C4-2B (cell line): ENCODE results near the gene FZD1.

Experiments
- CTCF ChIP-seq: fragments of 450-650 bp; conservative IDR thresholded peaks from 2 replicates; pipeline ENCODE4 v1.5.1; 2017; ENCODE audit warnings: mild to moderate bottlenecking
- ZFX ChIP-seq: fragments of 450-650 bp; IDR thresholded peaks from 2 replicates; pipeline ENCODE4 v1.6.1; 2017

GRCh38 chr7:91293136-91293535, 28.9 kb downstream of the FZD1 start:
- no peak for TF ChIP-seq CTCF
- no peak for TF ChIP-seq ZFX
